Measurements from ENCODE around the gene APBB2.
A peak's percentile ranks its signal among the peaks of the same experiment; 100 is the strongest.
"Not testable (repeated sequence)": the region's sequence is repeated elsewhere in the genome, so short reads cannot be mapped to it uniquely, and the experiment has no call there.

APBB2 gene

DNA sequence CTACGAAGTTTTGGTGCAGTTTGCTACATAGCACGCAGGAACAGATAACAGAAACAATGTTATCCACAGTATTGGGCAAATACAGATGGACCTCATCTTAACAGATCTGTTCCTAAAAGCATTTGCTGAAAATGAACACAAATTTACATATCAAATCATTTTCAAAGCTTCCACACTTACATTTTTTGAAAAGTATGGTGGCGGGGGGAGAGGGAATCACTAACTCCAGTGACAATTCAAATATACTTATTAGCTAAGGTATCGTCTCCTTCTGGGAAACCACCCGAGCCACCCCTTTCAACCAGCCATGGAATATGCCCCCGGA is 289.6 kb downstream of the APBB2 start:
- DNase-seq = no peak

DNA sequence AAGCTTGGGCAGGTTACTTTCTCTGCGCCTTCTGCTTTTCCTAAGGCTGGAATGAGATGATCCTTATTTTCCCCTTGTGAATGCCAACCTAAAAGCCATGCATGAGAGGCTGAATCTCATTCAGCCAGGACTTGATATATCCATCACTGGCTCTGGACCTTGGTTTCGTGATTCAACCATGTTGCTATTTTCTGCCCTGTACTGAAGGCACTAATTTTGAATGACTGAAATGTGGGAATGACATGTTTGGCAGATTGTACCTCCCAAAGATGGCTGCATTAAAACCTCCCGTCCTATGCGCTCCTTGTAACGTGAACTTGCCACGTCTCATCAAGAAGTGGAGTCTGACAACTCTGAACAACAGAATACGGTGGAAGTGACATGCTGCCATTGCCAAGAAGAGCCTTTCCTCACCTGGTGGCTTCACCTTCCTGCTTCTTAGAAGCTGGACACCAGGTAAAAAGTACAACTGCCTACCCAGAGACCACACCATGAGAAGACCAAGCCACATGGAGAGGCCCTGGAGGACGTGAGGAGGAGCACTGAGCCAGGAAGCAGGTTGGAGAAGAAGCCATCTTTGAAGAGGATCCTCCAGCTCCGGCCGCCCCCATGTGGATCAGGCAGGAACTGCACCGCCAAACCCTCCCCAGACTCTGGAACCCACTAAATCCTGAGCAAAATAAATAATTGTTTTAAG is 290.1 kb downstream of the APBB2 start:
- DNase-seq = peak; percentile 60

DNA sequence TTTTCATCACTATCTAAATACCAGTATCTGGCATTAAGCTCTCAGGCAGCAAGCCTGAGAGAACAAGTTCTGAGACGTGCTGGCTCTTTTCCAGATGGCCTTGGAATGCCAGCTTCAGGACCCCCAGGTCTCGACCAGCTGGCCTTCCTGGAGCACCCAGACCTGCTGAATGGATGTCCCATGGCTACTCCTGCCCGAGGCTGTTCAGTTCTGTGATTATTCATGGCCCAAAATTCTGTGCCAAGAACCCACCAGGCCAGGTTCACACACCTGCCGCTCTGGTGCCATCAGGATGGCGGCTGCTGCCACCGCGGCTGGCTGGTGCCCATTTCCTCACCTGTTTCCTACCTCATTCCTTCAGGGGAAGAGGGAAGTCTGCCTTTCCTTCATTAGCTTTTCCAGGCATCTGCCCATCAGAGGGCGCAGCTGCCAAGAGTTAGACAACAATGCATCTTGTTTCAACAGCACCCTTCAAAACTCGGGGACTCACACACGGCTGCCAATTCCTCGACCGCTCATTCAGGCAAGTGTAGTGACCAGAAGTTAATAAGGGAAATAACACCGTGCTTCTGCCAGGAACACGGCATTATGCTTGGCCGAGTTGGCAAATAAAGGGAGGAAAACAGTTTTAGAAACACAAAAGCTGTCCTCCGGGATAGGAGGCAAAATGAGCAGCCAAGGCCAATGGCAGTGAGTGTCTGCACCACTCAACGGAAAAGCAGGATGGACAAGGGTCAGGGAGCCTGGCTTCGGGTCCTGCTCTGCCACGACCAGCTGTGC is 290.8 kb downstream of the APBB2 start:
- DNase-seq = no peak

DNA sequence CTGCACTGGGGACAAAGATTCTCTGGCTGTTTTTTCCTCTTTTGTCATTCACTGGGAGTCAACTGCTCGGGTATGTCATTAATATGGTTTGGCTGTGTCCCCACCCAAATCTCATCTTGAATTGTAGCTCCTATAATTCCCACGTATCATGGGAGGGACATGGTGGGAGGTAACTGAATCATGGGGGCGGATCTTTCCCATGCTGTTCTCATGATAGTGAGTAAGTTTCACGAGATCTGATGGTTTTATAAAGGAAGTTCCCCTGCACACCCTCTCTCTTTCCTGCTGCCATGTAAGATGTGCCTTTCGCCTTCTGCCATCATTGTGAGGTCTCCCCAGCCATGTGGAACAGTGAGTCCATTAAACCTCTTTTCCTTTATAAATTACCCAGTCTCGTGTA is 294.4 kb downstream of the APBB2 start:
- DNase-seq = peak; percentile 22

DNA sequence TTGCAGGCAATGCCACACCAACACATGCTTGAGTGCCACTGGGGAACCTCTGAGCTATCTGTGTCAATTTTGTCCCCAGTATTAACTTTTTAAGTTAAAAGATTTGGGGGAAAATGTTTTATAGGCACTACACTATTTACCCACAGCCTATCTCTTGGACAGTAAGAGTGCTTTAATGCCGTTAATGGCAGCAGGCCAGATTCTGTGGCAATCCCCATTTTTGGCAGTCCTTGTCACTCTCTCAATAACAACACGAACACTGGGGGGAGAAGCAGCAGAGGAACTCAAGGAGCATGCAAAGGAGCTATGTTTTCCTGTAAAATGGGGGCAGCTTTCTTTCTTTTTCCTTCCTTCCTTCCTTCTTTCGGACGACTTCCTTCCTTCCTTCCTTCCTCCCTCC is 296.0 kb downstream of the APBB2 start:
- no peak for DNase-seq

DNA sequence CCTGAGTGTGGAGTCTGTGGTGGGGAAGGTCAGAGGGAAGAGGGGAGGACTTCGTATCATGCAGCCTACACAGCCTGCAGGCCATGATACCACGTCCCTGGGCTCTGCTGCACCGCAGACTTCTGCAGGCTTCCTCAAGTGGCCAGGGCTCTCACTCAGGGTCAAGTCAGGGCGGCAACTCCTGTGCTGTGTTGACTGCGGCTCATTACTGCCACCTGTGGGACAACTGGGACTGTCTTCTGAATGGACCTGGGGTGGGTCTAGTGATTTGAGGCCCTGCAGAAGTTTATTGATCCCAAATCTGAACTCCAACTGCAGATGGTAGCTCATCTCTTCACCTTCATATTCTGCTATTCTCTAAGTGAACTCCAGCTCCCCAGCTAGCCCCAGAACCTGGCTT is 297.5 kb downstream of the APBB2 start:
- DNase-seq = peak; percentile 58

DNA sequence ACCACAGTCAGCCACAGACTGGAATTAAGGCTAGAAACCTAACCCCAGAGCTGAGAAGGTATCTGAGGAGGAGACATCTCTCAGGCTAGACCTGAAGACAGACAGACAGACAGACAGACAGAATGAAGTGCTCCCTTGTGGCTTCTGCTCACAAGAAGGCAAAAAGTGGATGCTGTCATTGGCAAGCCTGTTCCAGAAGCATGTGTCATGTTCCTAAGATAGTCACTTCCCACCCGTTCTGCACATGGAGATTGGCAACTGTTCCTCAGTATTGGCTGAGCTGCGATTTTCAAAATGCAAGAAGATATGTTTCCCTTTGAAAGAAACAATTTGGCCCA is 298.2 kb downstream of the APBB2 start:
- peak; percentile 27 for DNase-seq

DNA sequence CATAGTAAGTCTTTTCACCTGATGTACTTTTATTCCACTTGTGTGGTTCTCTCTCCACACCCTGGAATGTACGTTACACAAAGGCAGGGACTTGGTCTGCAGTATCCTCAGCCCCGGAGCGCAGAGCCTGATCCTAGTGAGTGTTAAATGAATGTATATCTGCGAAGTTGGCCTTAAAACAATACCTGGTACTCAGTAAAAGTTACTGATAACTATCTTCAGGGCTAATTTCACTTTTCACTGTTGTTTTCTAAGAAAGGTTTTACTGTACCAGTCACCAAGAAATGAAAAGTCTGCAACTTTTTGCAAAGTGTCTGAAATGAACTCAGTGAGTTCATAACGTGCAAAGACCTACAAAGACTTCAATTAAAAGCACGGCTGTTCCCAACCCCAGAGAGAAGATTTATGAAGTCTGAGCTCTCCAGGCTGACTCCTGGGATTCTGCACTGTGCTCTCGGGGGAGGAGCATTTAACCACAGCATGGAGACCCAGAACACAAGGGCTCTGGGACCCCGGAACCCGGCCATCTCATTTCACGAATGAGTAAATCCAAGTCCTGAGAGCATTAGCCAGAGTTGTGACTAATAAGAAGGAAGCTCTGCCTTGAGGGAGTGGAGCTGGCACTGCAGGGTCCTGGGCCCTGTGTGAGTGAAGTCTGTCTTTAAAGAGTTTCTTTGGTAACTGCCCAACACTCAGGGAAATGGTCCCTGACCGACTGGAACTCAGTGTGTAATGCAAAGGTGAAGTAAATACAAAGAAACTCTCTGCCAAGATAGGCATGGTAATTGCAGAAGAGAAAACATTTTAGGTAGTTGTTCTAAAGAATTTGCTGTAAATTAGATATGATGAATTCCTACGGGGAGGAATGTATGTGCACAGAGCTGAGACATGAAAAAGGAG is 298.8 kb downstream of the APBB2 start:
- no peak for DNase-seq

DNA sequence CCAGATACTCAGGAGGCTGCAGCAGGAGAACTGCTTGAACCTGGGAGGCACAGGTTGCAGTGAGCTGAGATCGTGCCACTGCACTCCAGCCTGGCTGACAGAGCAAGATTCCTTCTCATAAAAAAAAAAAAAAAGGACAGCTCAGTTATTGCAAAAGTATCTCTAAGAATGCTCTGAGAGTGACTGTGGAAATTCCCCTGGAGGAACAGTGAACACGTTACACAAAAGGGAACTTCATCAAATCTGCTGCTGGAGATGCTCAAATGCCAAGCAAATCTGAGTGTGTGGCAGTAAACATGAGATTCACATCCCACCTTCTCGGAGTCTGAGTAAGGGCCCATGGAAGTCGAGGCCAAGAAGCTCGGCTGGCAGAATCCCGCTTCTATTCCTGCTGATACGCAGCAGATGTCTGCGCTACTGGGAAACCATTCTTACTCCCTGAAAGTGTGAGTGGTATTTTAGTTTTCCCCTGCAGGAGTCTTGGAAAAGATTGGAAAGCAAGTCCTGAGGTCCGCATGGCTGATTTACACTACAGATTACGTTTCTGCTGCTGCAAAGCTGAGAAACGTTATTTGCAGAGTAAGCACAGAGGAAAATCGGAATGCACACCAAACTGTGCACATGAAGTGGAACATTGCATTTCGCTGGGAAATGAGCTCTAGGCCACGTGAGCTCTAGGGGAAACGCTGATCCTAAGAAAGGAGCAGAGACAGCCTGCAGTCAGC is 301.7 kb downstream of the APBB2 start:
- peak; percentile 87 for DNase-seq

DNA sequence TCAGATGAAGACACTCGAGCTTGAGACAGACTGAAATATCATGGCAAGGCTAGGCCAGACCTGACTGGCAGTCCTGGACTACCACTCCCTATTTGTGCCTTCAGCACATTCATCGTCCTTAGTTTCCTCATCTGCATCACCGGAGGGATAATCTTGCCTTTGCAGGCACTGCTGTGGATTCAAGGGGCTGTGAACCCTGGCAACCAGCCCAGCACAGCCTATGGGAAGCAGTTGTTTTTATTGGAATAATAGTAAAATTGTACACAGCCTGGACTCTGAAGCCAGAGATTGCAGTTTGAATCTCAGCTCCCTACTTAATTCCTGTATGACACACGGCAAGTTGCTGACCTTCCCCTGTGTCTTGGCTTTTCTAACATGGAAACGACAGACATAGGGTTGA is 303.6 kb downstream of the APBB2 start:
- no peak for DNase-seq

DNA sequence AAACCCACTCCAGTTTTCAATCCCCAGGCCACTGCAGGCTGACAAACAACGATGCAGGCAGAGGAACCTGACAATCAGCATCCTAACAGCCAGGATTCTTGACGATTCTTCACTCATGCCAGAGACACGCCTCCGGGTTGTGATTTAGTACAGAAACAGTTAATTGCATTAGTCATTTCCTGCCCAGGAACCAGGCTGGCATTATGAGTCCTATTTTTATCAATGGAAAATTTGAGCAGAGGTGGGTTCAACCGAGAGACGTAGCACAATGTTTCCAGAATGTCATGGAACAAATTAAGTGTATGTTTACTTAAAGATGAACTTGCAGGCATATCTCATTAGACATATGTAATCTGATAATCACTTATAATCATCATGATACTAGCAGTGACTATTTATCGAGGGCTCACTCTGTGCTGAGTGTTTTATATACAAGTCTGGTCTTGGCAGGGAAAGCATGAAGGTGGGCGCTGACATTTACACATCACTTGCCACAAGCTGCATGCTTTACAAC is 304.9 kb downstream of the APBB2 start:
- DNase-seq = no peak

DNA sequence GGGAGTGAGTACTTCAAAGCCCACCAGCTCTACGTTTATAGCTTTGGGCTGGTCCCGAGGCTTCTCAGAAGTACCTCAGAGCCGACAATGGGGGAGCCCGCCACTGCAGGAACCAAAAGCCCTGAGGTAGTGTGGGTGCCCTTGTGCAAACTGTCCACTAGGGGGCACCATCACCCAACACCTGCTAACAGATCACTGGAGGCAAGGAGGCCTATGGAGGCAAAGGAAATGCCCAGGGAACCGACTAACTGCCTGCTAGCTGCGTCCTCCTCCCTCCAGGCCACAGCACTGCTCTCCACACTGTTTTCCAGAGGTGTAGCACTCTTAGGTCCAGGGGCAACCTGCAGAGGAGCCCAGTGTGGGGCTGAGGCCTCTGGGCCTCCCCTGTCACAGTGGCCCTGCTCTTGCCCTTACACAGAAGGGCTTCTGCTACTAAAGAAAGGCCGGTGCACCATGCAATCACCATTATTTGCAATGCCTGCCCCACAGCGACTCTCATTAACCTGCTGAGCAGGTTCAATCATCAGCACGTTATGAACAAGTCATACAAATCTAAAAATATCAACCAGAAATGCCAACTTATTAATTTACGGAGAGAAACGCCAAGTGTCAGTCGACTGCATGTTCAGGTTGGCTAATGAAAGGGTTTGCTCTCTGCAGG is 305.5 kb downstream of the APBB2 start:
- DNase-seq = peak; percentile 75

DNA sequence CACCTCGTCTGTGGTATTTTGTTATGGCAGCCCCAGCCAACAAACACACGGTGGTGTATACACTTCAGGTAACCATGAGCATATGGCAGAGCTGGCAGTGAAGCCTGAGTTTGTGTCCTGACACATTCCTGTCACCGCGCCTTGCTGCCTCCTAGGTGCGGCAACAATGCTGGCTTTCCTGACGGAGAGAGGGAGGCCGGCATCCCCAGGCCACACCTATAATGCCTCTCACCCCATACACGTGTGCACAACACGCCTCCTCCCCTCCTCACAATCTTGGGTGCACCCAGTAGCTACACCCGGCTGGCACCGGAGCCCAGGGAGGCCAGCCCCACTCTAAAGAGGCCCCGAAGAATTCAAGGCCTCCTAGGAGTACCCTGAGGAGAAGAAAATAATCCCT is 306.0 kb downstream of the APBB2 start:
- DNase-seq = no peak

DNA sequence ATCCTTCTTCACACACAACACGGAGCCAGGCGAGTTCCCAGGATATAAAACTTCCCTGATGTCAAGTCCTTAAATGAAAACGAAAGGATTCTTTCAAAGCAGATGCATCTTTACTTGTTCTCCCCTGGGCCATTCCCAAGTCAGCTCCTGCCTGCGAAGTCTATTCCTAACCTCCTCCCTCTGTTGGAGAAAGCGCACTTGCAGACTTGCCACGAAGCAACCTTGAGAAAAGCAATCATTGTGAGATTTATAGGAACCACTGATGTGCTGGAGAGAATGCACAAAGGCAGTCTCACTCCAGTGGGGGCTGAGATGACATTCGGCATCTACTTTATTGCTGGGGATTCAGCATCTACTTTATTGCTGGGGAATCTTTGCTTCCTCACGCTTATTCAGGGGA is 308.9 kb downstream of the APBB2 start:
- DNase-seq = no peak

DNA sequence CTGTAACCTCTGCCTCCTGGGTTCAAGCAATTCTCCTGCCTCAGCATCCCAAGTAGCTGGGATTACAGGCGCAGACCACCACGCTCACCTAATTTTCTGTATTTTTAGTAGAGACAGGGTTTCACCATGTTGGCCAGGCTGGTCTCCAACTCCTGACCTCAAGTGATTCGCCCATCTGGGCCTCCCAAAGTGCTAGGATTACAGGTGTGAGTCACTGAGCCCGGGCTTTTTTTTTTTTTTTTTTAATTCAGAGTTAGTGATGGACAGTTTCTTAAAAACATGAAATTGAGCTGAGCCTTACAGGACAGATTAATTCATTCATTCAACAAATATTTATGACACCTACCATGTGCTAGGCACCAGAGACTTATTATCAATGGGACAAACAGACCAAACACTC is 313.8 kb downstream of the APBB2 start:
- not testable (repeated sequence) for DNase-seq

DNA sequence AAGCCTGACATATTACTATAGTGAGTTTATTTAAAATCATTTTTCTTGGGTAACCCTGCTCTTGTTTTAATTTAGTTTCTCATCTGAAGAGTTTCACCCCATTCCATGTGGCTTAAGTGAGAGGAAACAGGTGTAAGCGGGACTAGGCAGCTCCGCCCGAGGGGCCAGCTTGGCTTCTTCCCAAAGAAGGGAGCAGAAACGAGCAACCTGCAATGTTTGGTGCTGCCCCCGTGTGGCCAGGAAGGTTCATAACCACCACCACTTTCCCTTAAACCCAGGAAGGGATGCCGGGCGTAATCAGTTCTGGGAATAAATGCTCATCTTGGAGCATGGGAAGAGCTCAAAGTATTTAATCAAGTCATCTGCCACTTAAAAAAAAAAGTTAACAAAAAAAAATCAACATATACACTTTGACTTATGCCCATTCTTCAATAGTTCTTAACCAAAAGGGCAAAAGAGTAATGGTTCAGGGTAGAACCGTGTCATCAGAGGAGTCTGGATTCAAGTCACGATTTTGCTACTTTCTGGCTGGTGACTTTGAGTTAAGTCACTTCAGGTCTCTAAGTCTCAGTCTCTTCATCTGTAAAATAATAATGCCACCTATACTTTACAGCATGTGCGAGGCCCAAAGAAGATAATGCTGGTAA is 316.7 kb downstream of the APBB2 start:
- DNase-seq = peak; percentile 66

DNA sequence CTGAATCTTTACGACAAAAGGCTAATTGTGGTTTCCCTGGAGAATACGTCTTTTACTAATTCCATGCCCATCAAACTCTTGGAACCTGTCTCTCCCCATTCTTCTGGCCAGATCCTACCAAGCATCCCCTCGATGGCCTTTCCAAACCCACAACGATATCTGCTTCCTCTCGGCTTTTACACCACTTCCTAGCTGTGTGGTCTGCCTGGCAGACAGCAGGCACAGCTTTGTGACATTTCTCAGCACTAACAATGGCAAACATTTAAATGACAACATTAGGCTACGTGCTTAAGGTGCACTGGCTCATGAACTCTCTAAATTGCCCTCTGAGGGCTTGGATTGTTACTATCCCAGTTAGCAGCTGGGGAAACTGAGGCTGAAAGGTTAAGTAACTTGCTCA is 323.6 kb downstream of the APBB2 start:
- DNase-seq = no peak

DNA sequence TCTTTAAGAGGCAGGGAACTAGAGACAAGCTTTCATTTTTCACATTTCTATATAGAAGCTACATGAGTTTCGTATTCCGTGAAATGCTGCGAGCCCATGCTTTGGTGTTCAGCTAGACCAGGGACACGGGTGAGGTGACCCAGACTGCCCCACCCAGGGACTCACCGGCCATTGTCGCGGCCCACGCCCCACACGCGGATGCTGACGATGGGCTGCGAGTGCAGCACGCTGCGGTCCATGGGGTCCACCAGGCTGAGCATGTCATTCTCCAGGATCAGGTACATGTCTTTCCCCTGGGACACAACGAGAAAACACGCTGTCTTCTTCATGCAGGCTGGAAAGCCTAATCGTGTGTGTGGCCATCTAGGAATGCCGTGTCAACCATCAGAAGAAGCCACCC is 324.1 kb downstream of the APBB2 start:
- no peak for DNase-seq

DNA sequence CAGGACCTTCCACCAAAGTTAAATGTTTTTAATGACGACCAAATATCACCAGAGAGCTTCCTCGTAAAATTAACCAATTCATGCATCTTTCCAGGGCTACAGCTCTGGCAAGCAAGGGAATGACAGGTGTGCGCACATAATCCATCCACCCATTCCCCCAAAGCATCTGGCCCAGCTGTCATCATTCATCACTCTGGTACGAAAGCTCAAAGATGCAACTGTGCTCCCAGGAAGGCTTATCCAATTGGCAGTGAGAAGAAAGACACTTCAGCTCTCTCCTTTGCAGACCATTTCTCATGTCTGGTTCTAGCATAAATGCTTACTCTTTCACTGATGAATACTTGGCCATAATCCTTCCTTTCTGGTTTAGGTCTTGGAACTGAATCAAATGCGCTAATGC is 325.4 kb downstream of the APBB2 start:
- DNase-seq = no peak

DNA sequence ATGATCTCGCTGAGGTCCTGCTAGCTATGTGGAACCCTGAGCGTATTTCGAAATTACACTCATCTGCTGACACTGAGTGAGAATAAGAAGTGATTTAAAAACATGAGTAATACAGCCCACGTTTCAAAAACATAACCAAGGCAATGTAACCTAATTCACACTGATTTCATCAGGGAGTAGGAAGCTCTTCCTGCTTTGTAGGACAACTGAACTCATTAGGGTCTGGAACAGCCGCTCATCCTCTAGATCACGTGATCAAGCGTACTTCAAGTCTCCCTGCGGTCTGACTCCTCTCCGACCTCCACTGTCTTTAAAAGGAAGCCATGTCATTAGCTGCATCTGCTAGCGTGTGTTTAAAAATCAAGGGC is 326.6 kb downstream of the APBB2 start:
- peak; percentile 99 for DNase-seq

DNA sequence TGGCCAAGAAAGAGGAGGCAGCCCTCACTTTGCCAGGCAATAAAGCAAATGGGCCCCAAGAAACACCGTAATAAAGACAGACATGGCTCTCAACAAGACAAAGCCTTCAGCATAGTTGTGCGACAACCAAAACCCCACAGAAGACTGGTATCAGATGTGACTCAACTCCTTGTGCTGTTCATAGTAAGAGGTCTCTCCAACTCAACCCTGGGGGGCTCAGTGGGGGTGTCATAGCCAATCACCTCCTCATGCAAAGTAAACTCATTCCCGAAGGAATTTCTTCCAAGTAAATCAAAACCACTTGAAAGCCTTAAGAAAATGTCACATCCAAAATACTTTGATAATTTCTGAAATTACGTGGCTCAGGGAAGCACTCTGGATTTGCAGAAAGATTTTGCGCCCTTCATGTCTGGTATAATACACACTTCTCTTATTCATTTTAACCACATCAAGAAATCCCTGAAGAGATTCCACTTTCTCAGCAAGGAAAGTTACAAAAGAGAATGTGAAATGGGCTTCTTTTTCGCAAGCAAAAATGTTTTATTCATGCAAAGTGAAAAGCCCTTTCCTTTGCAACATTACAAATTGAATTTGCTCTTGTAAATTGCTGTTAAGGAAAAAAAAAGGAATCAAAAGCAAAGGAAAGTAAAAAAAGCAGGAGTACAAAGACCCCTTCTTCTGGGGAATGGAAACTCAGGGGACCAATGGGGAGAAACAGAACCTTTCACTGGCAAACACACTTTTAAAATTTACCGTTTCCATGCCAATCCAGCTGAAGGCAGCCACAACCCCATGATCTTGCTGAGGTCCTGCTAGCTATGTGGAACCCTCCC is 327.2 kb downstream of the APBB2 start:
- DNase-seq = peak; percentile 51
